Large intestine (tissue), 12 donors: Measurements from ENCODE around the gene UBD. TPM values are rescaled to one million over a fixed set of nuclear protein-coding genes. Genes with fewer than 3 reads are reported as not detected.
A peak's percentile ranks its signal among the peaks of the same experiment; 100 is the strongest.

Experiments used
- DNase-seq, 2 donors: peaks; one replicate each; pipeline versions ENCODE4 v3.0.0 to v3.0.0-alpha.2; 2013
- H3K27ac ChIP-seq: one replicate; pipeline ENCODE4 v1.5.1; 2013; ENCODE audit warnings: low read length
- H3K27me3 ChIP-seq: 2 replicates; pipeline ENCODE4 v1.6.1; 2013; ENCODE audit warnings: low read length; ENCODE audit not compliant: control insufficient read depth, insufficient read depth
- H3K36me3 ChIP-seq: 2 replicates; pipeline ENCODE4 v1.6.1; 2013; ENCODE audit warnings: low read length; ENCODE audit not compliant: control insufficient read depth, insufficient read depth
- H3K4me1 ChIP-seq: one replicate; pipeline ENCODE4 v1.6.1; 2013; ENCODE audit warnings: low read length; ENCODE audit not compliant: control insufficient read depth, insufficient read depth
- H3K4me3 ChIP-seq: one replicate; pipeline ENCODE4 v1.5.1; 2013; ENCODE audit warnings: low read length
- H3K9me3 ChIP-seq: one replicate; pipeline ENCODE4 v1.6.1; 2013; ENCODE audit warnings: mild to moderate bottlenecking, low read depth, low read length, moderate library complexity; ENCODE audit not compliant: control insufficient read depth
- WGBS: methylation state at CpG from one replicate; pipeline ENCODE4 v1.1.5; 2013; ENCODE audit warnings: low lambda C conversion rate; ENCODE audit not compliant: insufficient coverage; 5-methylcytosine and 5-hydroxymethylcytosine counted together
- long read RNA-seq, 11 donors: transcript quantifications; one replicate each; lab custom pipeline, GENCODE V29; 2026
- polyA plus RNA-seq: library from polyadenylated mRNA; unstranded; fragments of 120-200 nt; gene quantifications from one replicate; pipeline ENCODE4 v1.2.1, GENCODE V29; 2013

Gene UBD
- polyA plus RNA-seq: 8.1 TPM
- long read RNA-seq, donor 1, transcript UBD-203 (2 exons, 1,087 nt): major isoform, 8 of 8 reads
- long read RNA-seq, donor 1, partial matches to known transcripts: 0 of 8 reads
- long read RNA-seq, donor 1, other reads (novel, unspliced or antisense): 0 of 8 reads
- long read RNA-seq, donor 2, transcript UBD-203 (2 exons, 1,087 nt): major isoform, 14 of 14 reads
- long read RNA-seq, donor 2, partial matches to known transcripts: 0 of 14 reads
- long read RNA-seq, donor 2, other reads (novel, unspliced or antisense): 0 of 14 reads
- long read RNA-seq, donor 3, transcript UBD-203 (2 exons, 1,087 nt): major isoform, 36 of 36 reads
- long read RNA-seq, donor 3, partial matches to known transcripts: 0 of 36 reads
- long read RNA-seq, donor 3, other reads (novel, unspliced or antisense): 0 of 36 reads
- long read RNA-seq, donor 4, partial matches to known transcripts: 0 of 1 reads
- long read RNA-seq, donor 4, other reads (novel, unspliced or antisense): 0 of 1 reads
- long read RNA-seq, donor 5, transcript UBD-203 (2 exons, 1,087 nt): major isoform, 13 of 13 reads
- long read RNA-seq, donor 5, partial matches to known transcripts: 0 of 13 reads
- long read RNA-seq, donor 5, other reads (novel, unspliced or antisense): 0 of 13 reads
- long read RNA-seq, donor 6, transcript UBD-203 (2 exons, 1,087 nt): major isoform, 35 of 35 reads
- long read RNA-seq, donor 6, partial matches to known transcripts: 0 of 35 reads
- long read RNA-seq, donor 6, other reads (novel, unspliced or antisense): 0 of 35 reads
- long read RNA-seq, donor 7, transcript UBD-203 (2 exons, 1,087 nt): major isoform, 13 of 13 reads
- long read RNA-seq, donor 7, partial matches to known transcripts: 0 of 13 reads
- long read RNA-seq, donor 7, other reads (novel, unspliced or antisense): 0 of 13 reads
- long read RNA-seq, donor 8, transcript UBD-203 (2 exons, 1,087 nt): major isoform, 10 of 10 reads
- long read RNA-seq, donor 8, partial matches to known transcripts: 0 of 10 reads
- long read RNA-seq, donor 8, other reads (novel, unspliced or antisense): 0 of 10 reads
- long read RNA-seq, donor 9, transcript UBD-203 (2 exons, 1,087 nt): major isoform, 24 of 24 reads
- long read RNA-seq, donor 9, partial matches to known transcripts: 0 of 24 reads
- long read RNA-seq, donor 9, other reads (novel, unspliced or antisense): 0 of 24 reads
- long read RNA-seq, donor 10, transcript UBD-203 (2 exons, 1,087 nt): major isoform, 15 of 15 reads
- long read RNA-seq, donor 10, partial matches to known transcripts: 0 of 15 reads
- long read RNA-seq, donor 10, other reads (novel, unspliced or antisense): 0 of 15 reads
- long read RNA-seq, donor 11, transcript UBD-203 (2 exons, 1,087 nt): major isoform, 13 of 13 reads
- long read RNA-seq, donor 11, partial matches to known transcripts: 0 of 13 reads
- long read RNA-seq, donor 11, other reads (novel, unspliced or antisense): 0 of 13 reads

- H3K4me3 ChIP-seq: no peak within 1 kb of the TSS
- WGBS: 87% methylated on average over 3 of the region's 6 CpGs
- peak in 1 of 2 donors; percentile 5 for DNase-seq
- H3K9me3 ChIP-seq: no peaks in the 10 kb centered on the region
- H3K27me3 ChIP-seq: peaks cover 16% of the 10 kb centered on the region
- no peaks in the 10 kb centered on the region for H3K36me3 ChIP-seq
- no peaks in the 10 kb centered on the region for H3K4me1 ChIP-seq
- no peak within 1 kb of the TSS for H3K27ac ChIP-seq
Observed at GRCh38 chr6:29559524-29560287, at the start of gene UBD. Gene UBD, minus strand, starts transcription at chr6:29559732. Its CDS starts 31 bp downstream, at chr6:29559701.

GRCh38 chr6:29608131-29608530 lies 48.6 kb upstream of the UBD start:
- Histone ChIP-seq H3K4me1 (no peaks in the 10 kb centered on the region), H3K9me3 (no peaks in the 10 kb centered on the region), H3K4me3 (no peak overlapping the region), H3K27me3 (no peaks in the 10 kb centered on the region), H3K36me3 (peaks cover 10% of the 10 kb centered on the region), H3K27ac (no peak overlapping the region)
- DNase-seq: no peak

- Histone ChIP-seq H3K27me3 (no peaks in the 10 kb centered on the region), H3K4me3 (no peak overlapping the region), H3K36me3 (peaks cover 8% of the 10 kb centered on the region), H3K4me1 (no peaks in the 10 kb centered on the region), H3K9me3 (no peaks in the 10 kb centered on the region), H3K27ac (no peak overlapping the region)
- 100% methylated on average over 1 of the region's 2 CpGs for WGBS
- DNase-seq: no peak
Observed at GRCh38 chr6:29603930-29604329, 44.4 kb upstream of the UBD start.

- no peak overlapping the region for H3K4me3 ChIP-seq
- peaks cover 8% of the 10 kb centered on the region for H3K36me3 ChIP-seq
- no peaks in the 10 kb centered on the region for H3K4me1 ChIP-seq
- no peak overlapping the region for H3K27ac ChIP-seq
- H3K27me3 ChIP-seq: no peaks in the 10 kb centered on the region
- H3K9me3 ChIP-seq: no peaks in the 10 kb centered on the region
- DNase-seq: no peak
- 82% methylated on average over 1 of the region's 11 CpGs for WGBS
Observed at GRCh38 chr6:29603456-29603855, 43.9 kb upstream of the UBD start.

- Histone ChIP-seq H3K4me1 (no peaks in the 10 kb centered on the region), H3K4me3 (no peak overlapping the region), H3K9me3 (no peaks in the 10 kb centered on the region), H3K27ac (no peak overlapping the region), H3K36me3 (peaks cover 5% of the 10 kb centered on the region), H3K27me3 (no peaks in the 10 kb centered on the region)
- no peak for DNase-seq
- 73% methylated on average over 3 of the region's 12 CpGs for WGBS
Observed at GRCh38 chr6:29602564-29603361, 43.2 kb upstream of the UBD start.

GRCh38 chr6:29598172-29598747 lies 38.7 kb upstream of the UBD start:
- H3K36me3 ChIP-seq: no peaks in the 10 kb centered on the region
- no peaks in the 10 kb centered on the region for H3K9me3 ChIP-seq
- H3K4me1 ChIP-seq: no peaks in the 10 kb centered on the region
- no peak overlapping the region for H3K27ac ChIP-seq
- H3K27me3 ChIP-seq: no peaks in the 10 kb centered on the region
- WGBS: 50% methylated on average over 1 of the region's 2 CpGs
- H3K4me3 ChIP-seq: no peak overlapping the region
- no peak for DNase-seq

GRCh38 chr6:29597184-29597583 lies 37.7 kb upstream of the UBD start:
- H3K36me3 ChIP-seq: no peaks in the 10 kb centered on the region
- no peaks in the 10 kb centered on the region for H3K27me3 ChIP-seq
- H3K9me3 ChIP-seq: no peaks in the 10 kb centered on the region
- H3K4me1 ChIP-seq: no peaks in the 10 kb centered on the region
- no peak for DNase-seq
- no peak overlapping the region for H3K27ac ChIP-seq
- 100% methylated on average over 1 of the region's 2 CpGs for WGBS
- H3K4me3 ChIP-seq: no peak overlapping the region

- no peak for DNase-seq
- H3K27ac ChIP-seq: no peak overlapping the region
- no peaks in the 10 kb centered on the region for H3K36me3 ChIP-seq
- no peak overlapping the region for H3K4me3 ChIP-seq
- WGBS: 100% methylated on average over 1 of the region's 6 CpGs
- no peaks in the 10 kb centered on the region for H3K9me3 ChIP-seq
- H3K4me1 ChIP-seq: no peaks in the 10 kb centered on the region
- no peaks in the 10 kb centered on the region for H3K27me3 ChIP-seq
Observed at GRCh38 chr6:29596381-29596900, 36.9 kb upstream of the UBD start.
